ENCODE results near the gene VAMP5. TPM values are rescaled to one million over a fixed set of nuclear protein-coding genes. Genes with fewer than 3 reads are reported as not detected.
A peak's percentile ranks its signal among the peaks of the same experiment; 100 is the strongest.

Gene VAMP5
- total and polyA plus RNA-seq, 2 of the 8 experiments (the other 6 are each of a cell fraction or from before 2014, with no cell fraction given), result 4.7 to 14.2 TPM

DNA sequence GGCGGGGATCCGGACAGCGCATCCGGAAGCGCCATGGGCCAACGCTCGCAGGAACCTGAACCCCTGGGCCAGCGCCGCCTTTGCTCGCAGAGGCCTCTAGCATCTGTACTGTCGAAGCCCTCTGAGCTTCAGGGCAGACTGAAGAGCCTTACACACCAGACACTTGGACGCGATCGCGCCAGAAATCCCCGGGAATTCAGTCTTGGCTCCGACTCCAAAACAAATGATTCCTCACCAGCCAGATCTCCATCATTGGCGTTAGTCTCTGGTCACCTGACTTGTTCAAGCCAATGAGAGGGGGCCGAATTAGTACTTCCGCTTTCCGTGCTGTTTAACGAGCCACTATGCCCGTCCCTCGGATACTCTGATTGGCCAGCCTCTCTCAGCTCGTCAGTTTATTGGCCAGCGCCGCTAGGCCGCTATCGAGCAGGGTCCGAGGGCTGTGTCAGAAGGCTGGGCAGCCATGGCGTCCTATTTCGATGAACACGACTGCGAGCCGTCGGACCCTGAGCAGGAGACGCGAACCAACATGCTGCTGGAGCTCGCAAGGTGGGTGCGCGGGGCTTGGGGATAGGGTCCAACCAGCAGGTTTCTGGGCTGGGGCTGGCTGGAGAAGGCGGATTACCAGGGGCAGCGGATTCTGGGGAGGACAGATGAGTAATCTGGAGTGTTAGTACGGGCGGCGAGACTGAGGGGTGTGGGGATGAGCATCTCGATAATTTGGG is 11.2 kb downstream of the VAMP5 start, which contains the start of gene RNF181 (continued):
- peak; percentile 56; the same call in 1 of the 2 replicates for TF ChIP-seq RBBP5 (IDR thresholded peaks at IDR 0.05; ENCODE audit: borderline replicate concordance, low read depth, low read length)
- TF ChIP-seq GTF2F1 (IDR thresholded peaks at IDR 0.05; ENCODE audit: borderline replicate concordance, low read depth, low read length), result no peak
- TF ChIP-seq TAF7 (optimal IDR thresholded peaks at IDR 0.05; ENCODE audit: borderline replicate concordance, low read depth, low read length), result peak; percentile 54
- TF ChIP-seq, protein P1, sequence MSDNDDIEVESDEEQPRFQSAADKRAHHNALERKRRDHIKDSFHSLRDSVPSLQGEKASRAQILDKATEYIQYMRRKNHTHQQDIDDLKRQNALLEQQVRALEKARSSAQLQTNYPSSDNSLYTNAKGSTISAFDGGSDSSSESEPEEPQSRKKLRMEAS (IDR thresholded peaks at IDR 0.05), result peak; percentile 44
- TF ChIP-seq POLR2AphosphoS5 (IDR thresholded peaks at IDR 0.05; ENCODE audit: low read depth, low read length), result peak; percentile 81
- TF ChIP-seq CTBP2 (IDR thresholded peaks at IDR 0.05; ENCODE audit: borderline replicate concordance, insufficient read depth, insufficient read length, low read length), result no peak
- peak; percentile 78 to 84 for TF ChIP-seq POLR2A (IDR thresholded peaks at IDR 0.05; ENCODE audit: control extremely low read depth in 1 of 2, low read depth in 2 of 2, low read length in 2 of 2)
- TF ChIP-seq TEAD4 (IDR thresholded peaks at IDR 0.05; ENCODE audit: low read depth, low read length), result no peak
- no peak for TF ChIP-seq SRF (IDR thresholded peaks at IDR 0.05; ENCODE audit: low read depth, low read length)
- TF ChIP-seq, protein P2, sequence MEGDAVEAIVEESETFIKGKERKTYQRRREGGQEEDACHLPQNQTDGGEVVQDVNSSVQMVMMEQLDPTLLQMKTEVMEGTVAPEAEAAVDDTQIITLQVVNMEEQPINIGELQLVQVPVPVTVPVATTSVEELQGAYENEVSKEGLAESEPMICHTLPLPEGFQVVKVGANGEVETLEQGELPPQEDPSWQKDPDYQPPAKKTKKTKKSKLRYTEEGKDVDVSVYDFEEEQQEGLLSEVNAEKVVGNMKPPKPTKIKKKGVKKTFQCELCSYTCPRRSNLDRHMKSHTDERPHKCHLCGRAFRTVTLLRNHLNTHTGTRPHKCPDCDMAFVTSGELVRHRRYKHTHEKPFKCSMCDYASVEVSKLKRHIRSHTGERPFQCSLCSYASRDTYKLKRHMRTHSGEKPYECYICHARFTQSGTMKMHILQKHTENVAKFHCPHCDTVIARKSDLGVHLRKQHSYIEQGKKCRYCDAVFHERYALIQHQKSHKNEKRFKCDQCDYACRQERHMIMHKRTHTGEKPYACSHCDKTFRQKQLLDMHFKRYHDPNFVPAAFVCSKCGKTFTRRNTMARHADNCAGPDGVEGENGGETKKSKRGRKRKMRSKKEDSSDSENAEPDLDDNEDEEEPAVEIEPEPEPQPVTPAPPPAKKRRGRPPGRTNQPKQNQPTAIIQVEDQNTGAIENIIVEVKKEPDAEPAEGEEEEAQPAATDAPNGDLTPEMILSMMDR (IDR thresholded peaks at IDR 0.05; ENCODE audit: control extremely low read depth in 1 of 3, insufficient read depth in 1 of 3, low read depth in 1 of 3, low read length in 3 of 3), result no peak
- TF ChIP-seq KDM4A (IDR thresholded peaks at IDR 0.05; ENCODE audit: low read depth, low read length, severe bottlenecking), result peak; percentile 70
- peak; percentile 17; the same call in 1 of the 2 replicates for TF ChIP-seq SP2 (IDR thresholded peaks at IDR 0.05; ENCODE audit: low read length)
- TF ChIP-seq TBP (IDR thresholded peaks at IDR 0.05; ENCODE audit: low read depth, low read length), result peak; percentile 75; the same call in 1 of the 2 replicates
- 0 out of 2 replicates have a peak, but pooled peaks have one; percentile 11 for TF ChIP-seq CREB1 (IDR thresholded peaks at IDR 0.05)
- TF ChIP-seq POU5F1 (IDR thresholded peaks at IDR 0.05; ENCODE audit: low read depth, low read length), result no peak
- TF ChIP-seq TAF1 (IDR thresholded peaks at IDR 0.05; ENCODE audit: low read depth, low read length), result peak; percentile 81
- TF ChIP-seq PHF8 (conservative IDR thresholded peaks at IDR 0.05; ENCODE audit: low read depth, low read length), result peak; percentile 80
- 0 out of 2 replicates have a peak, but pooled peaks have one; percentile 43 for TF ChIP-seq SP4 (IDR thresholded peaks at IDR 0.05; ENCODE audit: low read length)
- TF ChIP-seq, protein P3, sequence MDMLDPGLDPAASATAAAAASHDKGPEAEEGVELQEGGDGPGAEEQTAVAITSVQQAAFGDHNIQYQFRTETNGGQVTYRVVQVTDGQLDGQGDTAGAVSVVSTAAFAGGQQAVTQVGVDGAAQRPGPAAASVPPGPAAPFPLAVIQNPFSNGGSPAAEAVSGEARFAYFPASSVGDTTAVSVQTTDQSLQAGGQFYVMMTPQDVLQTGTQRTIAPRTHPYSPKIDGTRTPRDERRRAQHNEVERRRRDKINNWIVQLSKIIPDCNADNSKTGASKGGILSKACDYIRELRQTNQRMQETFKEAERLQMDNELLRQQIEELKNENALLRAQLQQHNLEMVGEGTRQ (IDR thresholded peaks at IDR 0.05; ENCODE audit: low read length), result peak; percentile 86
- peak; percentile 75 for TF ChIP-seq CHD2 (IDR thresholded peaks at IDR 0.05; ENCODE audit: low read length)
- TF ChIP-seq SAP30 (IDR thresholded peaks at IDR 0.05; ENCODE audit: insufficient read depth, insufficient replicate concordance, low read length), result peak; percentile 91

Measured in H1 (cell line).